Measurements from ENCODE around the gene SSC5D.

DNA sequence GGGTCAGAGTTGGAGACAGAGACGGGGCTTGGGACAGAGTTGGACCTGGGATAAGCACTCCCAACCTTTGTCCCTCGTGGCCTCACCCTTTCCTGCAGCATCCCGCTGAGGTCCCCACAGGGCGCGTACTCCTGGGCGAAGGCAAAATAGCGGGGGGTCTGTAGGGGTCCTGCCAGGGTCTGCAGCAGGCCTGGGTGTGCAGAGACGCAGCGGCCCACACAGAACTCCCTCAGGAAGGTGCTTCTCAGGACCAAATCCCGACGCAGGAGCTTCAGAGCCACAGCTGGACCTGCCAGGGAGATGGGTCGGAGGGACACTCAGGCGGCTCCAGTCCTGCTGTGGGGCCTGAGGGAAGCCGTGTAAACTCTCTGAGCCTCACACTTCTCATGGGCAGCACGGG, 55.8 kb downstream of the SSC5D start:
- TF ChIP-seq, protein P1, sequence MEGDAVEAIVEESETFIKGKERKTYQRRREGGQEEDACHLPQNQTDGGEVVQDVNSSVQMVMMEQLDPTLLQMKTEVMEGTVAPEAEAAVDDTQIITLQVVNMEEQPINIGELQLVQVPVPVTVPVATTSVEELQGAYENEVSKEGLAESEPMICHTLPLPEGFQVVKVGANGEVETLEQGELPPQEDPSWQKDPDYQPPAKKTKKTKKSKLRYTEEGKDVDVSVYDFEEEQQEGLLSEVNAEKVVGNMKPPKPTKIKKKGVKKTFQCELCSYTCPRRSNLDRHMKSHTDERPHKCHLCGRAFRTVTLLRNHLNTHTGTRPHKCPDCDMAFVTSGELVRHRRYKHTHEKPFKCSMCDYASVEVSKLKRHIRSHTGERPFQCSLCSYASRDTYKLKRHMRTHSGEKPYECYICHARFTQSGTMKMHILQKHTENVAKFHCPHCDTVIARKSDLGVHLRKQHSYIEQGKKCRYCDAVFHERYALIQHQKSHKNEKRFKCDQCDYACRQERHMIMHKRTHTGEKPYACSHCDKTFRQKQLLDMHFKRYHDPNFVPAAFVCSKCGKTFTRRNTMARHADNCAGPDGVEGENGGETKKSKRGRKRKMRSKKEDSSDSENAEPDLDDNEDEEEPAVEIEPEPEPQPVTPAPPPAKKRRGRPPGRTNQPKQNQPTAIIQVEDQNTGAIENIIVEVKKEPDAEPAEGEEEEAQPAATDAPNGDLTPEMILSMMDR (IDR thresholded peaks at IDR 0.05) = no peak
- no peak for TF ChIP-seq POLR2A (IDR thresholded peaks at IDR 0.05)
